ENCODE data around the gene DNAH1. TPM values are rescaled to one million over a fixed set of nuclear protein-coding genes. Genes with fewer than 3 reads are reported as not detected.

DNAH1 gene
- total and polyA plus RNA-seq, 2 of the 4 experiments (the other 2 are of a cell fraction): 2.0 to 4.0 TPM

- Histone ChIP-seq H3K4me2 (ENCODE audit: low read depth, low read length) (no peak overlapping the region), H4K5ac (ENCODE audit: low read depth, low read length) (no peak overlapping the region), H3K9ac (ENCODE audit: low read depth, low read length) (no peak overlapping the region), H3K9me3 (ENCODE audit: control insufficient read depth, insufficient read depth, low read length) (no peaks in the 10 kb centered on the region), H3K27ac (ENCODE audit: insufficient read depth, low read length) (no peak overlapping the region), H4K8ac (ENCODE audit: low read depth in 2 of 2, low read length in 2 of 2) (no peak overlapping the region), H3K4me3 (ENCODE audit: insufficient read depth, low read depth, low read length) (no peak overlapping the region), H4K20me1 (ENCODE audit: insufficient read depth, low read length) (no peaks in the 10 kb centered on the region), H3K4me1 (ENCODE audit: control insufficient read depth, insufficient read depth, low read length) (peaks cover 6% of the 10 kb centered on the region), H3K23ac (ENCODE audit: low read depth, low read length) (no peak overlapping the region), H3K36me3 (ENCODE audit: control insufficient read depth, insufficient read depth, low read length) (peaks cover 14% of the 10 kb centered on the region; the same call in 1 of the 2 replicates), H3K79me1 (ENCODE audit: low read depth in 1 of 2, low read length in 2 of 2) (peaks cover 16 to 26% of the 10 kb centered on the region in 2 experiments), H4K91ac (ENCODE audit: insufficient read depth, low read depth, low read length) (no peak overlapping the region), H3K18ac (ENCODE audit: low read depth, low read length) (no peak overlapping the region), H3K56ac (ENCODE audit: extremely low read depth, insufficient read depth, low read length) (no peak overlapping the region), H3K27me3 (ENCODE audit: control insufficient read depth, insufficient read depth, low read length) (no peaks in the 10 kb centered on the region), H2BK15ac (ENCODE audit: low read depth, low read length) (no peak overlapping the region), H2AK9ac (replicated peaks; ENCODE audit: low read depth, low read length, poor library complexity) (peak overlapping the region; percentile 76), H2AK5ac (ENCODE audit: low read depth, low read length) (no peak overlapping the region), H2BK5ac (ENCODE audit: low read depth, low read length, poor library complexity, severe bottlenecking) (no peak overlapping the region), H2BK20ac (ENCODE audit: low read depth, low read length) (no peak overlapping the region), H2BK120ac (ENCODE audit: low read depth, low read length) (no peak overlapping the region), H2AFZ (replicated peaks; ENCODE audit: low read length, poor library complexity) (no peak overlapping the region), H3K4ac (ENCODE audit: low read depth, low read length) (no peak overlapping the region), H3K9me1 (ENCODE audit: insufficient read depth, low read length) (peaks cover 15% of the 10 kb centered on the region), H3K14ac (replicated peaks; ENCODE audit: low read depth, low read length) (no peak overlapping the region)
- in situ Hi-C loops (cut with MboI; ENCODE audit: low sequenced_read_pairs): loop anchor here (5.0 kb wide), 1 partner anchor 51 kb away; no protein-coding TSS in a partner anchor
- intact Hi-C loops (cut with micrococcal nuclease): loop anchor here (1.0 to 5.0 kb wide), 3 partner anchors 48 to 156 kb away; no protein-coding TSS in a partner anchor
- no peak for DNase-seq
- ChIA-PET CTCF (interaction anchor here (0.9 to 1.3 kb wide), 2 partner anchors 44 to 48 kb away, joined by 3 to 5 read pairs; no protein-coding TSS in a partner anchor), POLR2A (ENCODE audit: unreplicated experiment) (no interaction called here)
- TF ChIP-seq CTCF (conservative IDR thresholded peaks at IDR 0.05; ENCODE audit: low read depth, low read length) (peak; percentile 65), SMC3 (IDR thresholded peaks at IDR 0.05; ENCODE audit: low read depth, low read length) (peak; percentile 65), RAD21 (IDR thresholded peaks at IDR 0.05; ENCODE audit: low read length) (peak; percentile 81), USF2 (IDR thresholded peaks at IDR 0.05; ENCODE audit: low read depth, low read length) (no peak)
- dilution Hi-C loops (cut with HindIII; ENCODE audit: low sequenced_read_pairs, unreplicated experiment): no loop called here
- peak; percentile 16; the same call in 1 of the 2 replicates for ATAC-seq (ENCODE audit: low read depth)
- no TSS peak for BruUV-seq (replicated peaks)
- 46% methylated on average over 4 of the region's 7 CpGs; no CpG with 5 or more reads in 1 of the 2 experiments for WGBS, 2 experiments (ENCODE audit: extremely low coverage in 2 of 2, insufficient read length in 1 of 2)
Observed at GRCh38 chr3:52291508-52292181, 24.5 kb upstream of the DNAH1 start.
